HG03066 (cell line): Measurements from ENCODE around the gene PRDM7.
"Not testable (repeated sequence)": the region's sequence is repeated elsewhere in the genome, so short reads cannot be mapped to it uniquely, and the experiment has no call there.

ENCODE experiments used
- ATAC-seq: cut with Tn5 transposase; IDR thresholded peaks from one replicate; pipeline ENCODE4 v1.9.1; 2021; ENCODE audit warnings: low read depth; ENCODE audit not compliant: unreplicated experiment

Gene PRDM7

DNA sequence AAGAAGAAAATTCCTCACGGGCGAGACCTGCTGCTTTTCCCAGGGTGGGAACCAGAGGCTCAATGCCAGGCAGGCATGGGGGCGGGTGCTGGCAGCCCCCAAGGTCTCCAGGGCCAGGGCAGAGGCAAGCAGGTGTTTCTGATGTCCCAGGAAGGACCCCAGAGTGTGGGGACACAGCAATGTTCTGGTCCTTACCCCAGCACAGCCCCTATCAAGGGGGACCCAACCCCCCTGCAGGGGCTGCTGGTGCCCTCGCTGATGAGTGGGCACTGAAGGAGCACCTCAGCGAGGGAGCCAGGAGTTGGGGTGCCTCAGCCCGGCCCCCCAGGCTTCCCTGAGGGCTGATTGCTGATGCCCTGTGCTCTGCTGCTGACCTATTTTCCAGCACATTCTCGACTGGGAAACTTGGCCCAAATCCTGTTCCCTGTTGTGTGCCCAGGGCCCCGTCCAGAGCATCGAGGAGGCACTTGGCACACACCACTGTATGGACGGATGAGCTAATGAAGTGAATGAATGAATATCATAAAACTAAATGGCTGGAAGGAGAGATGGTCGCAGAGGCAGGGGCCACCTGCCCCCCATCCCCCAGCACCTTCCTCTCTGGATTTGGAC, 60.7 kb downstream of the PRDM7 start:
- no peak for ATAC-seq

DNA sequence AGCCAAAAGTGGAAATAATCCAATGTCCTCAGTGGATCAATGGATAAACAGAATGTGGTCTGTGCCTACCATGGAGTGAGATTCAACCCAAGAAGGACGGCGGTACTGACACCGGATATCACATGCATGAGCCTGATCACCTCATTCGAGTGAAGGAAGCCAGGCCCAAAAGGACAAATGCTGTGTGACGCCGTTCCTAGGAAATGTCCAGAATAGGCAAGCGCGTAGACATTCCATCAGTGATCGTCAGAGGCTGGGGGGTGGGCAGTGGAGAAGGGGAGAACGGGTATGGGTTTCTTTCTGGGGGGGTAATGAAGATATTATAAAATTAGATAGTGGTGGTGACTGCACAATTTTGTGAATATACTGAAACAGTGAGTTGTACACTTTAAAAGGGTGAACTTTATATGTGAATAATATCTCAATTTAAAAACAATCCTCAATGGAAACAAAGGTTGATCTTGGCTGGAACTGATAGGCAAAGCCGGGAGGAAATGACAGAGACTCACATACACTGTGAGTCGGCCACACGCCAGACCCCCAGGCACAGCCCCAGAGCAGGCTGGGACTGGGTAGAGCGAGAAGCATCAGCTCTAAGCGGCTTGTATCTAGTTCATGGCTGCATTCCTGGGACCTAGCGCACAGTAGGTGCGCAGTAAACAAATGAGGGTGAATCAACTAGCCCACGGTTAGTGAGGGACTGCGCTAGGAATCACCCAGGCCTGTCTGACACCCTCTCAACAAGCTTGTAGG, 61.4 kb downstream of the PRDM7 start:
- no peak for ATAC-seq

DNA sequence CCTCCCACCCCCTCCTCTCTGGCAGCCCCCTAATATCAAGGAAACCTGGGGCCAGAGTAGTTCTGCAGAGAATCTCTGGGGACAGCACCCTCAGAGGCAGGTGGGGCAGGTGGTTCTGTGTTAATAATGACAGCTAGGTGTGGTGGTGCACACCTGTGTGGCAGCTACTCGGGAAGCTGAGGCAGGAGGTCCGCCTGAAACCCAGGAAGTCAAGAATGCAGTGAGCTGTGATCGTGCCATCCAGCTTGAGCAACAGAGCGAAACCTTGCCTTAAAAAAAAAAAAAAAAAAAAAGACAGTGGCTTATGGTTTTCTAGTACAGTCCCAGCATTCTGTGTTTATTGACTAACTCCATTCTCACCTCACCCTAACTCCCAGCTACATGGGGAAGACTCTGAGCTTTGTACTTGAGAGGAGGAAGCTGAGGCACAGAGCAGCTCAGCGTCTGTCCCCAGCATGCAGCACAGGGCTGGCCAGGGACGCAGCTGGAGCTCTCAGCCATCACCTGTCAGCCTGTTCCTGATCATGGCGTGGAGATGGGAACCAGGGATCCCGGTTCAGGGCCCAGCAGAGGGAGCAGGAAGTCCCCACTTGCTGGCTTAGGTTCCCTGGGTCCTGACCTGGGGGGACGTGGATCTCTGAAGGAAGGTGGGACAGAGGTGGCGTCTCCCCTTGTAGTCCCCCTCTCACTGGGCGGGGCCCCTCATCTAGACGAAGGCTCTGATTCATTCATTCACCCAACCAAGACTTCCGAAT, 64.0 kb downstream of the PRDM7 start:
- no peak for ATAC-seq

DNA sequence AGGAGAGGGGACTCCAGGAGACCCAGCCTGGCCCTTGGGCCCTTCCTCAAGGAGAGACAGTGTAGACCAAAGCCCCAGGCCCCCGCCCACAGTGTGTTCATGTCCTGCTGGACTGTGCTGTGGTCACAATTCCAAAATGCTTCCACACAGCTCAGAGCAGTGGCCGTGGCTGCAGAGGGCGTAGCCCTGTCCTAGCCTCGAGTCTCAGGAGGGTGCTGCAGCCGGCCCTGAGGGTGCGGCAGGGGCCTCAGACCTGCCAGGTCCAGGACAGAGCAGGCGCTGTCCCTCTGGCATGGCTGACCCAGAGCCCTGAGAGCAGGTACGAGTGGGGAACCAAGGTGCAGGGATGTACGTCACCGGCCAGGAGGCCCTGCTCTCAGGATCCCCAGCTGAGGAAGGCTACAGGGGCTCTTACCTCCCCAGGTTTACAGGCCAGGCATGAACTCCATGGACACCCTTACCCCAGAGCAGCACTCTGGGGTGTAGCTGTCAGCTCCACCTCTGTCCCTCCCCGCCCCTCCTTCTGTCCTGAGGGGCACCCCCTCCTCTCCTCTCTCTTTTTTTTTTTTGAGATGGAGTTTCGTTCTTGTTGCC, 65.1 kb downstream of the PRDM7 start:
- no peak for ATAC-seq

DNA sequence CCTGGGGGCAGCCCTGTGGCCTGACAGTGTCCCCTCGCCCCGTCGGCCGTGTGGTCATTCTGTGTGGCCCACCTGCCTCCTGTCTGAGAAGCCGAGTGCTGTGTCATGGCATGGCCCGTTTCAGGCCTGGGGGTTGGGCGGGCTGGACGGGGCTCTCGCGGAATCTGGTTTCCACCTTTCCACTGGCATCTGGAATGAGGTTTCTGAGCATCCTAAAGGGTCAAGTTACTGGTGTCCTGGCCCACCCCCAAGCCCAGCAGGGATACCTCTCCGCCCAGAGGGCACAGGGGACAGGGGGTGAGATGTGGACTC, 65.7 kb downstream of the PRDM7 start:
- ATAC-seq = no peak

DNA sequence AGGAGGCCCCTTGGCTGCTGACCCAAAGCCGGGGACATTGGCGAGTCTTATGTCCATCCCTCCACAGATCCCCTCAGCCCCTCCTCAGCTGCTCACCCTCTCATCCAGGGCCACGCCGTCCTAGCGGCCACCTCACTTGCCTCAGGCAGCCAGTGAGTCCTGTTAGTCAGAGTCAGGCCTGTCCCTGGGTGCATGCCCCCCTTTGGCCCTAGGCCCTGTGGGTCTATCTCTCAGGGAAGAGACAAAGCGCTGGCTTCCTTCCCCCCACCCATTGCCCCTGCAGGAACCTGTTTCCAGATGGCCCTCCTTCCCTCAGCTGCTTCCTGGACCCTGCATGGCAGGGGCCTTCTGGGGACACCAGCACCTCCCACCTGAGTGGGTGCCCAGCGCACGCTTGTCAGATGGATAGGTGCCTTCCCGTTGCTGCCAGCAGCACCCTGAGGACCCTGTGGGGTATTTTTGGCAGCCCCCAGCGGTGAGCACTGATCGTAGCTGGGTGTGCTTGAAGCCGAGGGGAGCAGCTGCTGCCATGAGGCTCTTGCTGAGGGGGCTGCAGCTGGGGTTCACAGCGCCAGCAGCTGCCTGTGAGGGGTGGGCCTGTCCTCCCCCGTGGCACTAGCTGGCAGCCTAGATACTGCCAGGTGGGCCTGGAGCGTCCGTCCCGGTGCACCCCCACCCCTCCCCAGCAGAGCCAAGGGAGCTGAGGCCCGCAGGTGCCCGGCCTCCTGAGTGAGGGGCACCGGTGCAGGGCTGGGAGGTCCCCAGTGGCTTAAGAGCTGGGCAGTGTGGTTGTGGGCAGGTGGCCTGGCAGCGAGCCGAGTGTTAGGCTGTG, 66.2 kb downstream of the PRDM7 start:
- ATAC-seq = no peak

DNA sequence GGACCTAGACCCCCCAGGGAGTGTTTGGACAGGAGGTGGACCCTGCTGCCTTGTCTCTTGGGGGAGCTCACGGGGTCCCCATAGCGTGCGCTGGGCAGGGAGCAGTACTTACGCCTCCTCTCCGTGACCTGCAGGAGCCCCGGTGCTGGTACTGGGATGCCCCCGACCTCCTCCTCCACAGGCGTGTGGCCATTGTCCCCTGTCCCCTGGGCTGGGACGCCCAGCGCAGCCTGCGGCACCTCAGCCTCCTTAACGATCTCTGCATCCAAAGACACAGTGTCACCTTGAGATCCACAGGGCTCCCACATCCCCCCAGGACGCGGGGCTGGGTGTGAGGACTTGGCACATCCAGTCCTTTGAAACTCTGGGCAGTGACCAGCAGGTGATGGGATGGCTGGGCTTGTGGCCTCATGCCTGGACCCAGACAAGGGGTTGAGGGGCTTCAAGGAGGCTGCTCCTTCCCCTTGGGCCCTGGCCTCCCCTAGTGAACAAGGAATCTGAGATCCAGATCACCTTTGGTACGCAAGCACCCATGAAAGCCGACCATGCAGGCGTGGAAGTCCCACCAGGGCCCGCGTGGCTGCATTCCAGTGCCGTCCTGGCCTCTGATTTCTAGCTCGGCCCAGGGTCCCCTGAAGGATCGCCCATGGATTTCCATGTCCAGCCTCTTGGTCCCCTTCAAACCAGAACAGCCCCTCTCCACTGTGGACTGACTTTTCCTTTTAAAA, 67.8 kb downstream of the PRDM7 start:
- no peak for ATAC-seq

DNA sequence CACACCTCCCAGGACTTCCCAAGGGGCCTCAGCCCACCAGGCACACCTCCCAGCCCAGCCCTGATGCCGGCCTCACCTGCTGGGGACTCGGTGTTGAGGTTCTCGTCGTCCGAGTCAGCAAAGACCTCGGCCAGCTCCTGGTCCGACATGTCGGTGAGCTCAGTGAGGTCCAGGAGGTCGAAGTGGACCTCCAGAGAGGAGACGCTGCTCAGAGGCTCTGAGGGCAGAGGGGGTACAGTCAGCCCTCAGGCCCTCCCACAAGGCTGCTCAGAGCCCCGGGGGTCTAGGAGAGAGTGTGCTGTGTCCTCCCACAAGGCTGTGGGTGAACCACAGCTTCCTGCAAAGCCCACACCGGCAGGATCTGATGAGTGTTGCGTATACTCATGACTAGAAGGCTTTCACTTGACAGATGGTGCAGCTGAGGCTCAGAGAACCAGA, 68.4 kb downstream of the PRDM7 start:
- no peak for ATAC-seq

DNA sequence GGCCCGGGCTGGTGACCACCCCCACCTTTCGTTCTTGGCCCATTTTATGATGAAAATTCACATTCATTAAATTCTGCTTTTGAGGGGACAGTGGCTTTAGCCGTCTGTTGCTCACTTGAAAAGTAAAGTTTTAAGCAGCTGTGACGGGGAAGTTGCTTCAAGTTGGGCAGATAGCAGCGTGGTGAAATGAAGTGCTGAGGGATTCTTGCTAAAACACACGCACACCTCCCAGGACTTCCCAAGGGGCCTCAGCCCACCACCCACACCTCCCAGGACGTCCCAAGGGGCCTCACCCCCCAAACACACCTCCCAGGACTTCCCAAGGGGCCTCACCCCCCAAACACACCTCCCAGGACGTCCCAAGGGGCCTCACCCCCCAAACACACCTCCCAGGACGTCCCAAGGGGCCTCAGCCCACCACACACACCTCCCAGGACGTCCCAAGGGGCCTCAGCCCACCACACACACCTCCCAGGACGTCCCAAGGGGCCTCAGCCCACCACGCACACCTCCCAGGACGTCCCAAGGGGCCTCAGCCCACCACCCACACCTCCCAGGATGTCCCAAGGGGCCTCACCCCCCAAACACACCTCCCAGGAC, 69.4 kb downstream of the PRDM7 start:
- ATAC-seq = not testable (repeated sequence)

DNA sequence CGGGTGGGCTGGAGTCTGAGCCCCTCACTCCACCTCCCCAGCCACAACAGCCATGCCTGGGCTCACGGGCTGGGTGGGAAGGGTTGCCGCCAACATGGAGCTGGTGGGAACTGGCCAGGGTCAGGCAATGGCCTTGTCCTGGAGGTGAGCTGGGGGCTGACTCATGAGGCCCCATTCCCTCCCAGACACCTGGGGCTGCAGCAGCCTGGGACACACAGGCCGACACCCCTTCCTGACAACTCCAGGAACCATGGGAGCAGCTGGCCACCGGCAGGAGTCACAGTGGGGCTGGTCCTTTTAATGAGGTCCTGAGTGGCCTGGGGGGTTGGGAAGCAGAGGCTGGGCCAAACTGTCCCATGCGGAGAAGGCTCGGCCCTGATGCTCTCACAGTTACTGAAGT, 70.1 kb downstream of the PRDM7 start:
- no peak for ATAC-seq
